HG02642 (cell line): ENCODE results near the gene DDX11.
"Not testable (repeated sequence)": the region's sequence is repeated elsewhere in the genome, so short reads cannot be mapped to it uniquely, and the experiment has no call there.

Experiments
- ATAC-seq: cut with Tn5 transposase; IDR thresholded peaks from one replicate; pipeline ENCODE4 v1.9.1; 2021; ENCODE audit warnings: mild to moderate bottlenecking; ENCODE audit not compliant: unreplicated experiment, poor library complexity

DDX11 gene

GRCh38 chr12:31096251-31097065, 22.8 kb downstream of the DDX11 start:
- not testable (repeated sequence) for ATAC-seq

GRCh38 chr12:31097819-31098218, 24.2 kb downstream of the DDX11 start:
- ATAC-seq: not testable (repeated sequence)

DNA sequence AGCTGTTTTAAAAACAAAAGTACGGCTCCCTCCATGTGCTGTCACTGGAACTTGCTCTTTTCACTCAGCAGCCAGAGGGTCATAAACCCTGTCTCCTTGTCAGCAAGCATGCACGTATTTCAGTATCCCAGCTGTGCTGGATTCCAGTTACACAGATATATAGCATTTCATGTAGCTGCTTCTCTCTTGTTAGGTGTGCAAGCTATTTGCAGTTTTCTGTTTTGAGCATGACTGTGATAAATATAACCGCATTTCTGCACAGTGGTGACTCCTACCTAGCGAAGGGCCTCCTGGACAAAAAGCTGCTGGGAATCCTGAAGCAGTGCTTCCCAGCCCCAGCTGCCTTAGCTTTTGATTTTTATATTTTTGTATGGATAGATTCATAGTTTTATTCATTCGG, 24.7 kb downstream of the DDX11 start:
- ATAC-seq: not testable (repeated sequence)

DNA sequence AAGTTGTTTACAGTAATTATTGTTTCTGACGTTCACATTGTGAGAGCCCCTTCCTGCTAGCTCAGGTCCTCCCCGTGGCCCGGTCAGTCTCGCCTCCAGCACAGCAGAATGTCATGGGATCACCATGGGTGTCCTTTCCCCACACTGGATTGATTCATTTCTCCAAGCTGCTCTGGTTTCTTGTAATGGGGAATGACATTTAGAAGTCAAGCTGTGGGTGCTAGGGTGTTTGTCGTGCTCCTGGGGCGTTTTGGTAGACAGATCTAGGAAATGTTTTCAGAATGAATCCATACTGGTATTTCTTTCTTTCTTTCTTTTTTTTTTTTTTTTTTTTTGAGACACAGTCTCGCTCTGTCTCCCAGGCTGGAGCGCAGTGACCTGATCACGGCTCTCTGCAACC, 25.1 kb downstream of the DDX11 start:
- not testable (repeated sequence) for ATAC-seq

DNA sequence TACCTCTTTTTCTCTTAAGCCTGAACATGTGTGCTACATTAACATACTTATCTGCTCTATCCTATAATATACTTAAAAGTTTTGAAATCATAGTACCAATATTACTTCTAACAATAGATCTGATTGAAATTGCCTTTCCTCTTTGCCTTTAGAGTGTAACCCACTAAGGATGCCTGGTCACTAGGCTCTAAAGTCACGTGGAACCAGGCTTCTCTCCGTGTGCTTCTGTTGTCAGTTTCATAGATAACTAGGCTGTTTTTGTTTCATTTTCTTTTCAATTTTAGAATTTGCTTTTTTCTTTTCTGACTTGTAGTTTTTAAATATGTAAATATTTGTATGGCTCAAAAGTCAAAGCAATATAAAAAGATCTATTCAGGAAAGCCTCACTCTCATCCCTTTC, 25.8 kb downstream of the DDX11 start:
- not testable (repeated sequence) for ATAC-seq

- ATAC-seq: peak; percentile 71
These were observed 27.0 kb downstream of the DDX11 start for GRCh38 chr12:31100503-31101208.

DNA sequence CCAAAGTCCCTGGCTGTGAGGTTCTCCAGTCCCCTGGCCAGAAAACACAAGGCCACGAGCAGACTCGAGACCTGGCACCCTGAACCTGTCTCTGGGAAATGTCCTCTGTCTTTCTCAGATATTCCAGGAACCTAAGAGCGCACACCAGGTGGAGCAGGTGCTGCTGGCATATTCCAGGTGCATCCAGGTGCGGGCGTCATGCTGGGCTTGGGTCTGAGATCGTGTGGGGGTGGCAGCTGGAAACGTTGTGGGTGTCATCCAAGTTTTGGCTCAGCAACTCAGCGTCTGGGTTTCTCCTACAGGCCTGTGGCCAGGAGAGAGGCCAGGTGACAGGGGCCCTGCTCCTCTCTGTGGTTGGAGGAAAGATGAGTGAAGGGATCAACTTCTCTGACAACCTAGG, 28.5 kb downstream of the DDX11 start:
- ATAC-seq: not testable (repeated sequence)

- ATAC-seq: not testable (repeated sequence)
These were observed 28.9 kb downstream of the DDX11 start for GRCh38 chr12:31102596-31102995.

GRCh38 chr12:31103561-31103975, 29.9 kb downstream of the DDX11 start:
- ATAC-seq: not testable (repeated sequence)

DNA sequence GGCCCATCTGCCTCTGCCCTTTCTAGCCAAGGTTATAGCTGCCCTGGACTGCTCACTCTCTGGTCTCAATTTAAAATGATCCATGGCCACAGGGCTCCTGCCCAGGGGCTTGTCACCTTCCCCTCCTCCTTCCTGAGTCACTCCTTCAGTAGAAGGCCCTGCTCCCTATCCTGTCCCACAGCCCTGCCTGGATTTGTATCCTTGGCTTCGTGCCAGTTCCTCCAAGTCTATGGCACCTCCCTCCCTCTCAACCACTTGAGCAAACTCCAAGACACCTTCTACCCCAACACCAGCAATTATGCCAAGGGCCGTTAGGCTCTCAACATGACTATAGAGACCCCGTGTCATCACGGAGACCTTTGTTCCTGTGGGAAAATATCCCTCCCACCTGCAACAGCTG, 30.6 kb downstream of the DDX11 start:
- not testable (repeated sequence) for ATAC-seq

- not testable (repeated sequence) for ATAC-seq
These were observed 31.1 kb downstream of the DDX11 start for GRCh38 chr12:31104773-31105172.

- no peak for ATAC-seq
These were observed 32.0 kb downstream of the DDX11 start for GRCh38 chr12:31105668-31106067.

DNA sequence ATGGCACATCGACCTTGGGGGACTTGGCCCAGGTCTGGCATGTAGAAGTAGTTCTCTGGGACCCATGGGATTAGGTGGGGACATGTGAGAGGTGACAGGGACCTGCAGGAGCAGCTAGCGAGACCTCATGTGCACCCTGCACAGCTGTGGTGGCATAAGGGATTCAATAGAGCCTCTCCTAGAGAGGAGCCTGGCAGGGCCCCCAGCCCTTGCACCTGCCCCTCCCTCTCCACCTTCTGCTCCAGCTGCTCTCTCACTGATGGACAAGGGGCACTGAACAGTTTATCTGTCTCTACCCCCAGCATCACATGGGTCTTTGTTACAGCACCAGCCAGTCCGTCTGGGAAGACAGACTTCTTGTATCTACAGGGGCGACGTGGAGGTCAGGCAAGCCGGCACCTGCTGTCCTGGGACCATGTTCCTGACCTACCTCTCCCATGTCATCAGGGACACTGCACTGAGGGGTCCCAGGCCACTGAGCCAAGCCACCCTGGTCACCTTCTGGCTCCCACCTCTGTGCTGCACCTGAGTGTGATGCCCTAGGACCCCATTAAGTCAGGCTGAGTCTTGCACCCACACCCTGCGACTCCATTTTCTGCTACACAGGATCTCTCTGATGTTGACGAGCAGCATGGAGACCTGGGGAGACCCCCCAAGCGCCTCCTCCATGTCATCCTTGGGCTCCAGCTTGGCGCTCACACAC, 32.6 kb downstream of the DDX11 start:
- ATAC-seq: no peak

DNA sequence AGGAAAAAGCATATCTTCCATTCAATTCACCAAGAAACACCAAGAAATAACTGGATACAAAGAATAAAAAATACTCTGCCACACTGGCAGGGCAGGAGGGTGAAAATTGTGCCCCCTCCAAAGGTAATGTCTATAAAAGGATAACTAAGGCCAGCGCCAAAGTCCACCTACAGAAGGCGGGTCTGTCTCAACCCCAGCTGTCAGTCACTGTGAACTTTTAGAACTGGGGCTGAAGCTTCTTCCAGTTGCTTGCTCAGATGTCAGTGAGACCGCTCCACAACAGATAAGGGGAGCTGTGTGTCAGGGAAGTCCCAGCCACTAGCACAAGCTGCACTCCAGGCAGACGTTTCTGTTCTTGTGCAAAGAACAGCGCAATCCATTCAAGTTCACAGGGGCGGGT, 36.1 kb downstream of the DDX11 start:
- not testable (repeated sequence) for ATAC-seq

DNA sequence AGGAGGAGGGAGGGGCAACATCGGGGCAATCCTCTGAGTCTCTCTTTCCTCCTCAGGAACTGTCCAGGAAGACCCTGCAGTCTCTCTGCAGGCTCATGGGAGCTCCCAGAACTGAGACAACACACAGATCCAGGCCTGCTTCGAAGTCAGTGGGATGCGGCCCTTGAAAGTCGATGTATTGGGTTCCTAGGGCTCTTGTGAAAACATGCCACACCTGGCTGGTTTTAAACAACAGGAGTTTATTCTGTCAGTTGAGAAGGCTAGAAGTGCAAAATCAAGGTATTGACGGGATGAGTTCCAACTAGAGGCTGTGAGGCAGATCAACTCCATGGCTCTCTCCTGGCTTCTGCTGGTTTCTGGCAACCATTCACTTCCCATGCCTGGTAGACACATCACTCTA, 36.6 kb downstream of the DDX11 start:
- not testable (repeated sequence) for ATAC-seq

DNA sequence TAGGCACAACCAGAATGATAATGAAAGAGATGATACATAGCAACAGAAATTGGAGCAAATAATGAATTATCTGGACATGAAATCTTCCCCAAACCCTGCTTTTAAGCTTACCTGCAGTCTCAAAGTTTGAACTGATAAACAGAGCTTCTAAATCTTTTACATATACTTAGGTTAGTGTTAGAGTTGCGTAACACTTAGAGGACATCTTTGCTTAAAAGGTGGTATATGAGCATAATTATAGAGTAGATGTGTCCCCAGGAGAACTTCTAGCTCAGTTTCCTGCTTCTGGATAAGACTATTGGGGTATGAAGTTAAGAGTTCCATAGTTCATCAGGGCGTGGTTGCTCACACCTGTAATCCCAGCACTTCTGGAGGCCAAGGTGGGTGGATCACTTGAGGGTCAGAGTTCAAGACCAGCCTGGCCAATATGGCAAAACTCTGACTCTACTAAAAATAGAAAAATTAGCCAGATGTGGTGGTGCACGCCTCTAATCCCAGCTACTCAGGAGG, 41.5 kb downstream of the DDX11 start:
- ATAC-seq: not testable (repeated sequence)

DNA sequence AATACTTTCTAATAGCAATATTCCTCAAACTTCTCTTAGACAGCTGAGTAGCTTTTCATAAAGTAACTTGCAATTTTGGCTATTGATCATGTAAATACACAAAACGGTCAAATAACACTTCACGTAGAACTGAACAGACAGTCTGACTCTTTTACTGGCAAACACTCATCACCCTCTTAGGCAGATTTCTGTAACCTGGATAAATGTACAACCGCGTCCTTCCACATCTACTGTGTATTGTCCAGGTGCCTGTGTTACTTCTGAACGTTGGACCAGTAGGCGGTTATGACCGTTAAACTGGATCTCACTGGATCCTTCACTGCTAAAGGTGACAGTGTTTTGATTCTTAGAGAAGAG, 43.2 kb downstream of the DDX11 start:
- not testable (repeated sequence) for ATAC-seq

DNA sequence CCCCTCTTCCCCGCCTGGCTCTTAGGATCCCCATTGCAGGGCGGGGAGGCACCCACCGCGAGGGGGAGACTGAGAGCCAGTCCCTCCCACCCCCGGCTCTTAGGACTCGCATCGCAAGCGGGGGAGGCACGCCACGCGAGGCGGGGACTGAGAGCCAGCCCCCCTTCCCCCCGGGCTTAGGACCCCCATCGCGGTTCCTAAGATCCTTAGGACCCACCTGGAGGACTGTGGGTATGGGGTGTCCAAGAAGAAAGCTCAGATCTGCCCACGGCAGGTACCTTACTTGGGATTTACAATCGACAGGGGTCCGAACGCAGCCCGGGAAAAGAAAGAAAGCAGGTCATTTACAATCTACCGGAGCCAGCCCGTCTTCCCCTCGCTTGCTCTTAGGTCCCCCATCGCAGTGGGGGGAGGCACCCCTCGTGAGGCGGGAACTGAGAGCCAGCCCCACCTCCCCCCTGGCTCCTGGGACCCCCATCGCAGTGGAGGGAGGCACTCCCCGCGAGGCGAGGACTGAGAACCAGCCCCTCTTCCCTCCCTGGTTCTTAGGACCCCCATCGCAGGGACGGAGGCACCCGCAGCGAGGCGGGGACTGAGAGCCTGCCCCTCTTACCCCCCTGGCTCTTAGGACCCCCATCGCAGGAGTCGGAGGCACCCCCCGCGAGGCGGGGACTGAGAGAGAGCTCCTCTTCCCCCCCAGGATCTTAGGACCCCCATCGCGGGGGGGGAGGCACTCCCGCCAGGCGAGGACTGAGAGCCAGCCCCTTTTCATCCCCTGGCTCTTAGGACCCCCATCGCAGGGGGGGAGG, 43.7 kb downstream of the DDX11 start:
- ATAC-seq: peak; percentile 66

DNA sequence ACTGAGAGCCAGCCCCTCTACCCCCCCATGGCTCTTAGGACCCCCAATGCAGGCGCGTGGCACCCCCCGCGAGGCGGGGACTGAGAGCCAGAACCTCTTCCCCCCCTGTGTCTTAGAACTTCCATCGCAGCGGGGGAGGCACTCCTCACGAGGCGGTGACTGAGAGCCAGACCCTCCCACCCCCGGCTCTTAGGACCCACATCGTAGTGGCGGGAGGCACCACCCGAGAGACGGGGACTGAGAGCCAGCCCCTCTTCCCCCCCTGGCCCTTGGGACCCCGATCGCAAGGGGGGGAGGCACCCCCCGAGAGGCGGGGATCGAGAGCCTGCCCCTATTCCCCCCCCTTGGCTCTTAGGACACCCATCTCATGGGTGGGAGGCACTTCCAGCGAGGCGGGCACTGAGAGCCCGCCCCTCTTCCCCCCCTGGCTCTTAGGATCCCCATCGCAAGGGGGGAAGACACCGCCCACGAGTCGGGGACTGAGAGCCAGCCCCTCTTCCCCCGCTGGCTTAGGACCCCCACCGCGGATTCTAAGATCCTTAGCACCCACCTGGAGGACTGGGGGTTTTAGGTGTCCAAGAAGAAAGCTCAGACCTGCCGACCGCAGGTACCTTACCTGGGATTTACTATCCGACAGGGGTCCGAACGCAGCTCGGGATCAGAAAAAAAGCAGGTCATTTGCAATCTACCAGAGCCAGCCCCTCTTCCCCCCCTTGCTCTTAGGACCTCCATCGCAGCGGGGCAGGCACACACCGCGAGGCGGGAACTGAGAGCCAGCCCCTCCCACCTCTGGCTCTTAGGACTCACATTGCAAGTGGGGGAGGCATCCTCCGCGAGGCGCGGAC, 44.9 kb downstream of the DDX11 start:
- ATAC-seq: peak; percentile 54
